ENCODE measurements around the gene H2AZ2.
"Not testable (repeated sequence)": the region's sequence is repeated elsewhere in the genome, so short reads cannot be mapped to it uniquely, and the experiment has no call there.

The H2AZ2 gene

DNA sequence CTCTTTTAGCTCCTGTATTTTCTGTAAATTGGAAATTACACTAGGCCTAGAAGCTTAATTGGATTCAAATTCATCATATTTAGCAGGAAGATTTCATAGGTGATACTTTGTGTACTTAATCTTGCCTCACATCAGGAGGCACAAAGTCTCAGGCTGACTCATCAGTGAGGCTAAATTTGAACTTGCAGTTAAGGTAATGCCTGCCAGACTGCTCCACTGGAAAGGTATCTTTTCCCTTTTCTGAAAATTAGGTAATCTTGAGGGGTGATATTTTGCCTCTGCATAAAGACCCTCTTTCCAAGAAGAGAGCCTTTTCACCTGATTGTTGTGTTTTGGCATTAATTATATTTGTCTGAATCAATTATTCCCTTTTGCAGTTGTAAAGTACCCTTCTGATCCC, 36.8 kb downstream of the H2AZ2 start:
- DNase-seq: no peak

DNA sequence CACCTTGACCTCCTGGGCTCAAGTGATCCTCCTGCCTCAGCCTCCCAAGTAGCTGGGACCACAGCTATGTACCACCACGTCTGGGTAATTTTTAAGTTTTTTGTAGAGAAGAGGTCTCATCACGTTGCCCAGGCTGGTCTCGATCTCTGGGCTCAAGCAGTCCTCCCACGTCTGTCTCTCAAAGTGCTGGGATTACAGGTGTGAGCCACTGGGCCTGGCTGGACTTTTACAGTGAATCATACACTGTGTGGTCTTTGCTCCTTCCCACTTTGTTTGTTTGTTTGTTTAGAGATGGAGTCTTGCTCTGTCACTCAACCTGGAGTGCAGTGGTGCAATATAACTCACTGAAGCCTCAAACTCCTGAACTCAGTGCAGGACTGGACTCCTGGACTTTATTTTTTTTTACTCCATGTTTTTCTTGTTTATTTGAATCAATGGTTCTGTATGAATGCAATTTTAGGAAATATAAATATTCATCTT, 38.9 kb downstream of the H2AZ2 start:
- DNase-seq: no peak

DNA sequence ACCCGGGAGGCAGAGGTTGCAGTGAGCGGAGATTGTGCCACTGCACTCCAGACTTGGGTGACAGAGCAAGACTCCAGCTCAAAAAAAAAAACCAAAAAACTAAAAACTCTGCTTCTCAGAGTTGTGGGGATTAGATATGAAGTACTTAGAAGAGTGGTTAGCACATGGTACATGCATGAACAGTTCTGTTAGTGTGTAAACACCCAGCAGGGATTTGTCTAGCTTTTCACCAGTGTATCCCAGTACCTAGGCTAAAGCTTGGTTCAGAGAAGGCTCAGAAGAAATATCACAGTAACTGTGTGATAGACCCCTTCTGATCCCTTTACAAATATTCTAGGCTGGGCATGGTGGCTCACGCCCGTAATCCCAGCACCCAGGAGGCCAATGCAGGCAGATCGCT, 41.9 kb downstream of the H2AZ2 start:
- DNase-seq: no peak

DNA sequence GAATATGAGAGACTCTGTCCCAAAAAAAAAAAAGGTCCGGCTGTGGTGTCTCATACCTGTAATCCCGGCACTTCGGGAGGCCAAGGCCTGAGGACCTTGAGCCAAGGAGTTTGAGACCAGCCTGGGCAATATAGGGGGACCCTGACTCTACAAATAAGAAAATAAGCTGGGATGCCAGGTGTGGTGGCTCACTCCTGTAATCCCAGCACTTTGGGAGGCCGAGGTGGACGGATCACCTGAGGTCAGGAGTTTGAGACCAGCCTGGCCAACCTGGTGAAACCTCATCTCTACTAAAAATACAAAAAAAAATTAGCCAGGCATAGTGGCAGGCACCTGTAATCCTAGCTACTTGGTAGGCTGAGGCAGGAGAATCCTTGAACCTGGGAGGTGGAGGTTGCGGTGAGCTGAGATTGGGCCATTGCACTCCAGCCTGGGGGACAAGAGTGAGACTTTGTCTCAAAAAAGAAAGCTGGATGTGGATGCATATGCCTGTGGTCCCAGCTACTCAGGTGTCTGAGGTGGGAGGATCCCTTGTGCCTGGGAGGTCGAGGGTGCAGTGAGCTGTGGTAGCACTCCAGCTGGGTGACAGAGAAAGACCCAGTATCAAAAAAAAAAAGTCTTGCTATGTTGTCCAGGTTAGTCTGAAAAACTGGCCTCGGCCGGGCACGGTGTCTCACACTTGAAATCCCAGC, 43.9 kb downstream of the H2AZ2 start:
- not testable (repeated sequence) for DNase-seq

DNA sequence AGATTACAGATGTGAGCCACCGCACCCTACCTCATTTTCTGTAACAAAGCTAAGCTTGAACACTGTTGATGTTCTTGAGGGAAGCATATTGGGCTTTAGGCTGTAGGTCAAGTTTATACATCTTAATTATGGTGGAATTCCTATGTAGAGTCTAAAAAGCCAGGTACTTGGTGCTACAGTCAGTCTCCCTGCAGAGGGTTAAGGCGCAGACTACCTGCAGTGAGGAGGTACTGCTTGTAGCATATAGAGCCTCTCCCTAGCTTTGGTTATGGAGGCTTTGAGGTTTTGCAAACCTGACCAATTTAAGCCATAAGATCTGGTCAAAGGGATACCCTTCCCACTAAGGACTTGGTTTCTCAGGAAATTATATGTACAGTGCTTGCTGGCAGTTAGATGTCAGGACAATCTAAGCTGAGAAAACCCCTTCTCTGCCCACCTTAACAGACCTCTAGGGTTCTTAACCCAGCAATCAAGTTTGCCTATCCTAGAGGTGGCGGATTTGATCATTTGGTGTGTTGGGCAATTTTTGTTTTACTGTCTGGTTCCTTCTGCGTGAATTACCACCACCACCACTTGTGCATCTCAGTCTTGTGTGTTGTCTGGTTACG, 45.4 kb downstream of the H2AZ2 start:
- DNase-seq: no peak

DNA sequence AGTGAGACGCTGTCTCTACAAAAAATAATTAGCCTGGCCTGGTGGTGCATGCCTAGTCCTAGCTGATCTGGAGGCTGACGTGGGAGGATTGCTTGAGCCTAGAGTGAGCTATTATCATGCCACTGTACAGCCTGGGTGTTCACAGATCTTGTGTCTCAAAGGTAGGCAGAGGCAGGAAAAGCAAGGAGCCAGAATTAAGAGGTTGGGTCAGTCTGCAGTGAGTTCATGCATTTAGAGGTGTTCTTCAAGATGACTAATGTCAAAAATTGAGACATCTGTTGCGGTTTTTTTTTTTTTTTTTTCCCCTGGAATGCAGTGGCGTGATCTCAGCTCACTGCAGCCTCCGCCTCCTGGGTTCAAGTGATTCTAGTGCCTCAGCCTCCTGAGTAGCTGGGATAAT, 46.0 kb downstream of the H2AZ2 start:
- DNase-seq: no peak

DNA sequence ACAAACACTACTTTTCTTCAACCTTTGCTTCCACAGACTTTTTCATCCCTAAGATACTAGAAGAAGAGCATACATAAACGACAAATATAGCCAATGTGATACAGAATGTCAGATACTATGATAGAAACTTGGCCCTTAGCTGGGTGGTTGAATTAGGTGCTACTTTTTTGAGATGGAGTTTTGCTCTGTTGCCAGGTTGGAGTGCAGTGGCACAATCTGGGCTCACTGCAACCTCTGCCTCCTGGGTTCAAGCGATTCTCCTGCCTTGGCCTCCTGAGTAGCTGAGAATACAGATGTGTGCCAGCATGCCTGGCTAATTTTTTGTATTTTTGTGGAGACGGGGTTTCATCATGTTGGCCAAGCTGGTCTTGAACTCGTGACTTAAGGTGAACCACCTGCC, 47.9 kb downstream of the H2AZ2 start:
- no peak for DNase-seq

DNA sequence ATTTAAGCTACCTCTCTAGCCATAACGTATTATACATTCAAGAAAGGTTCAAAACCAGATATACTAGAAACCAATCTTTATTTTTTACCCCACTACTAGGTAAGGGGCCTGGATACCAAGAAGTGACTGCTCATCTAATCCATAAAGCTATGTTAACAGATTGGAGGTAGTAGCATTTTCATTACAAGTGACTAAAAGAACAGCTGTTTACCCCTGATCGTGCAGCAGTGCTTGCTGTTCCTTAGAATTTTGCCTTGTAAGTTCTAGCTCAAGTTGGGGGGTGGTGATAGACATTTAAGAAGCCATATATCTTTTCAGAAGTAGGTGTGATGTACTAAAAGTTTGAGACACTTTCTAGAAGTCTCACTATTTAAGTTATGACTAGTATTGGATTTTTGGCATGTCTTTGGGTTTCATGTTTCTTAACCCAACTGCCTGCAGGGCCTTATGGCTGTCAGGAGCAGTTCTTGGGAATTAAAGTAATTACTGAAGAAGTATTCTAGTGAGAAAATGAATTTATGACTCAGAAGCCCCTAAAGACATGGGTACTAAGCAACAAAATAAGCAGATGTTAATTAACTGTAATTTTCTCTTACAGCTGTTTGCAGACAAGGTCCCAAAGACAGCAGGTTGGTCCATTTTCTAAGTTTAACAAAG, 49.1 kb downstream of the H2AZ2 start:
- DNase-seq: no peak

DNA sequence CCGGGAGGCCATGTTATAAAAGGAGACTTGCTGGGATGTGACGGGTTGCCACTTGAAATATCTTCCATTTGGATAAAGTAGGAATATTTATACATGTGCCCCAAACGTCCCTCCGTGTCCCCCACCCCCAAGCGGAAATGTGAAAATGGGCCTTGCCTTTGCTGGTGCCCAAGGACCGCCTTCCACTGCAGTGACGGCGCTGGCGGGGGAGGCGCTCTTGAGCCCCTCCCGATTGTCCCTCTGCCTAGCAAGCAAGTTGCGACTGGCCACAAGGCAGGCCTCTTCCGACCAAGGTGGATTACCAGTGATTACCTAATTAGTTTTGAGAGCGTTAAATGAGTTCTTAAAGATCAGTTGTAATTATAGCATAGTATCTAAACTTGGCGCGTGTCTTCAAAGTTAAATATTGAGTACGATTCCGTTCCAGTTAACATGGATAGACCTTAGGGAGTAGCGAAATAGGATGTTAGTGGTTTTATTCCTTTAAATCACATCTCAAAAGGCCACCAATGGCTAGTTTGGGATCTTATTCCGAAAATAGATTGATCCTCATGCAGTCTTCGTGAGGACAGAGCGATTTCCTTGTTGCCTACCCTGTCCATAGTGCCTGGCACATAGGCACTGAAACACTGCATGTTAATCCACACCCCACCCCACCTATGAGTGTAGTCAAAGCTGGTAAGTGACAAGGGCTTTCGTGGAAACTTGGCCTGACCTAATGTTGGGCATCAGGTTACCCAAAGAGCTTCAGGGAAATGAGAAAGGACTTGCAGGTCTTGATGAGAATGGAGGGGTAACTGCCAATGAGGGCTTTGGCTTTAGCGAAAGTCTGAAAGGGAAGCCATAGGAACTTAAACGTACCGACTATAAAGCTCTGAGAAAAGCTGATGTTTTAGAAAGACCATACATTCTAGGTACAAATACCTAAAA, 50.3 kb downstream of the H2AZ2 start:
- peak; percentile 75 for DNase-seq

DNA sequence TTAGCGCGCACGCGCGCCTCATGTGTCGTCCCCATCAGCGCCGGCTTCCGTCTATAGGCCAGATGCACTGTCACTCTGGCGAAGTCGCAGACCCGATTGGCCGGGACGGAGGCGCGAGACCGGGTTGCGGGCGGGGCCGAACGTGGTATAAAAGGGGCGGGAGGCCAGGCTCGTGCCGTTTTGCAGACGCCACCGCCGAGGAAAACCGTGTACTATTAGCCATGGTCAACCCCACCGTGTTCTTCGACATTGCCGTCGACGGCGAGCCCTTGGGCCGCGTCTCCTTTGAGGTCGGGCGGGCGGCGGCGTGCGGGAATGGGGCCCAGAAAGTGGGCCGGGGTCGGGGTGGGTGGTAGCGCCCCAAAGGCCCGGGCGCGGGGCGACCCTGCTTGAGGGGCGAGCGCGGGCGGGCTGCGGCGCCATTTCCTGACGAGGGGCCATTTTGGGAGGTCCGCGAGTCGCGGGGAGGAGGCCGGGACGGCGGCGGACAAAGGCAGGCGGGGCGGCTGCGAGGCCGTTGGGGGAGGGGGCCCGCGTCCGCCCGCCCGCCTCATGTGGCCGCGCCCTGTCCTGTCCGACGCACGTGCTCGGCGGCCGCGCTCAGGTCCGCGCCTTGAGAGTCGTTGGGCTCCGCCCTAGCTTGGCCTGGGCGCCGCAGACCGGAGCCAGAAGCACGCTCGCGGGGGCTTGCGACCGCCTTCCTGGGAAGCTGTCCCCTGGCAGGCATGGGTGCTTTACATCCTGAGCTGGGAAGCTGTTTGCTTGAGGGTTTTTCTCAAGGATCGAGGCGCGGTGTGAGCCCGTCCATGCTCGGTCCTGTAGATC, 51.2 kb downstream of the H2AZ2 start, which contains the start of gene PPIA:
Gene PPIA, plus strand, starts transcription at position 178 of the 825 bp plus-strand sequence. Its CDS starts 44 bp downstream, at position 222.
- DNase-seq: peak; percentile 98

DNA sequence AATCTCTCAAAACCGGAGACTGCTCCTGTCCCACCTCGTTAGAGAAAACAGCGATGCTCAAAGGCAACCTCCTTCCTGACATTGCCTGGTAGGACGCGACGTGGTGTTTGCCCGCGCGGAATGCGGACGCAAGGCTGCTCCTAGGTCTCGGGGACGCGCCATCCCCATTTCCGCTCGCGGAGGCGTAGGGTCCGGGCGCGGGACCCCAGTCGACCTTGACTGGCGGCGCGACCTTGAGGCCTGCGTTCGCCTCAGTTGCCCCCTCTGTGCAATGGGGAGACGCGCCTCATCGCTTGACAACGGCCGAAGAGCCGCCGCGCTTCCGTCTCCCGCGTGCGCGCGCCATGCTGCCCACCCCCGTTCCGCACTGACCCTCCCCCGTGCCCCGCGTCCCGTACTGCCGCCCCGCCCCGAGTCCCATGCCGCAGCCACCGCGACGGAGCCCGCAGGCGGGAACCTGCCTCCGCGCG, 51.8 kb downstream of the H2AZ2 start:
- no peak for DNase-seq

DNA sequence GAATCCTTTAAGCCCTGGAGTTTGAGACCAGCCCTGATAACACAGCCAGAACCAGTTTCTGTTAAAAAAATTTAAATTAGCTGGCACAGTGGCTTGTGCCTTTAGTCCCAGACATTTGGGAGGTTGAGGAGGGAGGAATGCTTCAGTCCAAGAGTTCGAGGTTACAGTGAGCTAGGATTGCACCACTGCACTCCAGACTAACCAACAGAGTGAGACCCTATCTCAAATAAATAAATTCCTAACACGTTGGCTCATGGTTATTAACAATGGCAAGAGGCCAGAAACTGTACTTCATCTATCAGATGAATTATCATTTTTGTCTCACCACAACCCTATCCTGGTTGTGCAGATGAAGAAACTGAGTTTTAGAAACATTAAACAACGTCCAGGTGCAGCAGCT, 53.6 kb downstream of the H2AZ2 start:
- no peak for DNase-seq

DNA sequence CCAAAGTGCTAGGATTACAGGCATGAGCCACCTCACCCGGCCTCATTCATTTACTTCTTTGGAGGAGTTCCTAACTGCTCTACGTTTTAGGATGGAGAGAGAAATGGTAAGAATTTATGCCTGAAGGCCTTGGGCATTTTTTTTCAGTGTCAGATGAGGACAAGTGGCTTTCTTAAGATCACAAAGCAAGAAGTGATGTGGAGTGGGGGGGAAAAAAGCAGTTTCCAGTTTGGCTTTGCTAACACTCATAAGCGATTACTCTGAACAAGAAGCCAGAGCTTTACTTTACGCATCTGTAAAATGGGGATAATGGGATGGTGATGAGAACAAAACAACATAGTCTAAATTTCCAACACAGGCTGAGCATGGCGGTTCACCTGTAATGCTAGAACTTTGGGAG, 54.0 kb downstream of the H2AZ2 start:
- no peak for DNase-seq

DNA sequence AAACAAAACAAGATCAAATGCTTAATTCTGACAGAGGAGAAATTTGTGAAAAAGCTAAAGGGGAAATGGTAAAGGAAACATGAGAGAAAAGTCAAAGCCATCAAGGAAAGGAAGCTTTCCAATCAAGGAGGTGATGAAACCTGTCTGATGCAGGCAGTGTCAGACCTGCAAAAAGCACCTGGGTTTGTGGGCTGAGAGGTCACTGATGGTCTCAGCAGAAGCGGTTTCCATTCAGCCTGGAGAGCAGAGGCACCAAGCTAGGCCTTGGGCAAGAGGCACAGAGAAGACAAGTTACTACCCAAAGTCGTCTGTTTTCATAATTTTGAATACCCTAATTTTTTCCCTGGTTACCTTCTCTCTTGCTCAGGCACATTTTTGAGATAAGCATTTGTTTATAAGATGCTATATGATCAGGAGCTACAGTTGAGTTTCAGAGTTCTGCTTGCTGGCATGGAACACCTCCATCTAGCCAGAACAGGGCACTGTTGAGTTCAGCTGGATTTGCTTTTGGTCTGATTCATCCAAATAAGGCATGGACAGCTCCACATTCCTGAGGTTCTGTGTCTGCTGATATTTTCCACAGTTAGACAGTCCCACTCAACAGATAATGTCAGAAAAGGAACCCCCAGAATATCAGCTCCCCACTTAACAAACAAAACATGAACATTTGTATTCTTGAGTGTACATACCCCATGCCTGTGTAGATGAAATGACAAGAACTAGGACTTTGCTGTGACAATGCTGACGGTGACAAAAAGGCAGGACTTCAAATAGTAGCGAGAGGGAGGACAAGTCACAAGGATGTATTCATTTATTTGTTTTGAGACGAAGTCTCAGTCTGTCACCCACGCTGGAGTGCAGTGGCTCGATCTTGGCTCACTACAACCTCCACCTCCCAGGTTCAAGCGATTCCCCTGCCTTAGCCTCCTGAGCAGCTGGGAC, 56.3 kb downstream of the H2AZ2 start:
- no peak for DNase-seq

DNA sequence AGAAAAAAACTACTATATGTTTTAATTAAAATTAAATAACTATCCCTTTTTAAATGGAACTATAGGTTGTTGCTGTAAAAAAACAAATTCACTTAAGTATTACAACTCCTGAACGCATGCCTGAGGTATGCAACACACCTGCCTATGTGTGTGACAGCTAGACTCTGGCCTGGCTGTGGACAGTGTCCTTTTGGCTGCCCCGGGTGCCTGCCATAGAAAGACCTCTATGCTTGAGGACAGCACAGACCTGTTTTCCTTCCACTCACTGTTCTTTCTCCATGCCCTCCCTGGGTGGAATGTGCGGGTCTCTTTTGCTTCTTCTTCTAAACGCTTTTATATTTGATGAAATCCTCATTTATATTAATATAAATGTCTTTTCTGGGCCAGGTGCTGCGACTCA, 57.9 kb downstream of the H2AZ2 start:
- DNase-seq: no peak

DNA sequence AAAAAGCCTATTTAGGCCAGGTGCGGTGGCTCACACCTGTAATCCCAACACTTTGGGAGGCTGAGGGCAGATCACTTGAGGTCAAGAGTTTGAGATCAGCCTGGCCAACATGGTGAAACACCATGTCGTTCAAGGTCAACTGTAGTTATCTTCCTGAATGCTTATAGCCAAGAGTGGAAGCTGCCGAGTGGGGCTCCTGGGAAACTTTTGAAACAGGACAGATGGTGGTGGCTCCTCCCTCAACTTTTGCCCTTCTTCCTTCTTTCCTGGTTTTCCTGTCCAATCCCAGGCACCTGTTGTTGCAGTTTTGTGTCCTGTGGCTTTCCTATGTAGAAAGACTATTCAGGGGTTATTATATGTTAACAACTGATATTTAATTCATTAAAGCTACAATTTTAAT, 60.1 kb downstream of the H2AZ2 start:
- no peak for DNase-seq

DNA sequence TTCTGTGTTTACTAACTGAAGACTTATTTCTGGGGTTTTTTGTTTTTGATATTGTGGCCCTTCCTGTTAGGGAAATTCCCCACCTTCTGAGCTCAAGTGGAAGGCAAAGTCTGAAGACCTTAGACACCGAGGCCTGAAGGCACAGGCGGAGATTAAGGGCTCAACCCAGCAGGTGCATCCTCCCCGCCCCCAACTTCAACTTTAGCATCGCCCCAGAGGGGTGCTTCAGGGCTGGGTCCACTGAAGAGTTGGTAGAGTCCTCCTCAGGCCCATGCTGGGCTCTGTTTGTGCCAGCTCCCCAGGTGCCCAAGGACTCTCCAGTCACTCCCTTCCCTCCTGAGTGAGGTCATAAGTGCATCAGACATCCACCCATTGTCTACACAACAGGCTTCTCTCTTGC, 60.8 kb downstream of the H2AZ2 start:
- DNase-seq: no peak

DNA sequence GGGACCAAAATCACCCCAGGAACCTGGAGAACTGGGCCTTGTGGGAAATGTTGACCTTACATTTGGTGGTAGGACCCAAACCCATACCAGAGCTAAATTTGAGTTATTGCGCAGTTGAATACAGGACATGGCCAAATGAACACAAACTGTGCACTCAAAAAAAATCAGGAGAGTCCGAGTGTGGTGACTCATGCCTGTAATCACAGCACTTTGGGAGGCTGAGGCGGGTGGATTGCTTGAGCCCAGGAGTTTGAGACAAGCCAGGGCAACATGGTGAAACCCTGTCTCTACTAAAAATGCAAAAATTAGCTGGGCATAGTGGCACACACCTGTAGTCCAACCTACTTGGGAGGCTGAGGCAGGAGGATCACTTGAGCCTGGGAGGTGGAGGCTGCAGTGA, 62.7 kb downstream of the H2AZ2 start:
- not testable (repeated sequence) for DNase-seq

DNA sequence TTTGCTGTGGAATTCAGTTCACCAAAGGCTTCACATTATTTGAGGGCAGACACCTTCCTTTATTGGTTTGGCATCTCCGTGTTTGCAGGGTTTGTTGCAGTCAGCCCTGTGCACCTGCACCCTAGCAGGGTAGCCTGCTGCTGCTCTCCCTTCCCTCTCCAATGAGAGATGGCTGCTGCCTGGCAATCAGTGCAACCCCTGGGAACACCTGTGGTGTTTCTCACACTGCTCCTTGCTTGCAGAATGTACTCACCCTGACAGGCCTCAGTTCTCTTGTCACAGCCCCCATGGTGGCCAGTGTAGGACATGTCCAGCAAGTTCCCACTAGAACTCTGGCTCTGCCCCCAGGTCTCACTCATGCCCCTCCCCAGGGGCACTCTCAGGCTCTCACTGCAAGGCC, 63.5 kb downstream of the H2AZ2 start:
- DNase-seq: no peak

DNA sequence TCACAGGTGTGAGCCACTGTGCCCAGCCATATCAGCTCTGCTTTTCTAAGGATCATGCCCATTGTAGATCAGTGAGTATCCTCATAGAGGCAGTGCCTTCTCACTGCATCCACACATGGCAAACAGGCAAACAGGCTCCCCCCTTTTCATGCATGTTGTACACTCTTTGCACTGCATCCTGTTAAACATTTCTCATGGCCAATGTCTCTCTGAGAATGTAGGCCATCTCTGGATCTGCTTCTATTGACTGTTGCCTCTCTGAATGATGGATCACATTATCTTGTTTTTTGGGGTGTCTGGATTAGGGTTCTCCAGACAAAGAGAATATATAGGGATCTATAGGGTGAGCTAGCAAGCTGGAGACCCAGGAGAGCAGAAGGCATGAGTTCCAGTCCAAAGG, 64.5 kb downstream of the H2AZ2 start:
- no peak for DNase-seq

DNA sequence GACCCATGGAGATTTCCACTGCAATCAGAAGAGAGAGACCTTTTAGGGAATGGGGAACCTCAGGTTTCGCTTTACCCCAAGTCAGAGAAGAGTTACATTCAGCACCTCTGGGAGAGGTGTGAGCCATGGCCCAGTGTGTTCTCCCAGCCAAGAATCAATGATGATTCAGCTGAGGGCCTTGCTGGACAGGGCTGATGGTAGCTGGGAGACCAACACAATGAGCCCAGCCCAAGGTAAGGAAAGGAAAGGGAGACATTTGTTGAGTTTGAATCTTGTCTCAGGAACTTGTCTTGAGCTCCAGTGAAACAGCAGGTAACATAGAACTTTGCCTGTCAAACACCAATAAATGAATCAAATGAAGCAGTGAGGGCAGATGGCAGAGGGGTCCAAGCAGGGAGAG, 65.4 kb downstream of the H2AZ2 start:
- no peak for DNase-seq

Data from activated effector memory CD4-positive, alpha-beta T cell treated with Interleukin-2 at 50 U/mL for 16 hours (primary cell).